ENCODE measurements around the gene STN1. TPM values are rescaled to one million over a fixed set of nuclear protein-coding genes. Genes with fewer than 3 reads are reported as not detected.

STN1 gene
- total RNA-seq, 1 donor from 2014 or later, result 21.5 TPM

GRCh38 chr10:103853428-103854264 lies 64.3 kb downstream of the STN1 start:
- Mint-ChIP-seq H3K36me3 (ENCODE audit: unreplicated experiment) (no peaks in the 10 kb centered on the region), H3K4me1 (ENCODE audit: unreplicated experiment) (peaks cover 18% of the 10 kb centered on the region), H3K4me3 (ENCODE audit: unreplicated experiment) (peak overlapping the region; percentile 79), H3K9me3 (ENCODE audit: unreplicated experiment) (no peaks in the 10 kb centered on the region), H3K27ac (ENCODE audit: unreplicated experiment) (no peak overlapping the region), H3K27me3 (ENCODE audit: unreplicated experiment) (peaks cover 45% of the 10 kb centered on the region)
- no peak for TF ChIP-seq CTCF (IDR thresholded peaks at IDR 0.05)
- no peak for DNase-seq (ENCODE audit: extremely low spot score, unreplicated experiment)

GRCh38 chr10:103852856-103853255 lies 65.1 kb downstream of the STN1 start:
- no peak for TF ChIP-seq CTCF (IDR thresholded peaks at IDR 0.05)
- Mint-ChIP-seq H3K9me3 (ENCODE audit: unreplicated experiment) (no peaks in the 10 kb centered on the region), H3K36me3 (ENCODE audit: unreplicated experiment) (no peaks in the 10 kb centered on the region), H3K27ac (ENCODE audit: unreplicated experiment) (no peak overlapping the region), H3K4me1 (ENCODE audit: unreplicated experiment) (peaks cover 18% of the 10 kb centered on the region), H3K4me3 (ENCODE audit: unreplicated experiment) (no peak overlapping the region), H3K27me3 (ENCODE audit: unreplicated experiment) (peaks cover 49% of the 10 kb centered on the region)
- no peak for DNase-seq (ENCODE audit: extremely low spot score, unreplicated experiment)

GRCh38 chr10:103852189-103852711 lies 65.7 kb downstream of the STN1 start:
- no peak overlapping the region for H3K4me3 Mint-ChIP-seq (ENCODE audit: unreplicated experiment)
- H3K4me1 Mint-ChIP-seq (ENCODE audit: unreplicated experiment), result peaks cover 18% of the 10 kb centered on the region

GRCh38 chr10:103851261-103851660 lies 66.7 kb downstream of the STN1 start:
- no peaks in the 10 kb centered on the region for H3K9me3 Mint-ChIP-seq (ENCODE audit: unreplicated experiment)
- no peak overlapping the region for H3K27ac Mint-ChIP-seq (ENCODE audit: unreplicated experiment)
- H3K27me3 Mint-ChIP-seq (ENCODE audit: unreplicated experiment), result peaks cover 46% of the 10 kb centered on the region
- no peak overlapping the region for H3K4me3 Mint-ChIP-seq (ENCODE audit: unreplicated experiment)
- H3K4me1 Mint-ChIP-seq (ENCODE audit: unreplicated experiment), result peaks cover 18% of the 10 kb centered on the region
- no peaks in the 10 kb centered on the region for H3K36me3 Mint-ChIP-seq (ENCODE audit: unreplicated experiment)
- no peak for DNase-seq (ENCODE audit: extremely low spot score, unreplicated experiment)
- TF ChIP-seq CTCF (IDR thresholded peaks at IDR 0.05), result no peak

More at GRCh38 chr10:103852189-103852711, 65.7 kb downstream of the STN1 start:
- Mint-ChIP-seq H3K27me3 (ENCODE audit: unreplicated experiment) (peaks cover 49% of the 10 kb centered on the region), H3K36me3 (ENCODE audit: unreplicated experiment) (no peaks in the 10 kb centered on the region), H3K9me3 (ENCODE audit: unreplicated experiment) (no peaks in the 10 kb centered on the region), H3K27ac (ENCODE audit: unreplicated experiment) (no peak overlapping the region)
- TF ChIP-seq CTCF (IDR thresholded peaks at IDR 0.05), result no peak
- no peak for DNase-seq (ENCODE audit: extremely low spot score, unreplicated experiment)

- TF ChIP-seq CTCF (IDR thresholded peaks at IDR 0.05), result no peak
Measured at GRCh38 chr10:103850572-103850895, 67.5 kb downstream of the STN1 start.

More at GRCh38 chr10:103850572-103850895, 67.5 kb downstream of the STN1 start:
- Mint-ChIP-seq H3K9me3 (ENCODE audit: unreplicated experiment) (no peaks in the 10 kb centered on the region), H3K4me1 (ENCODE audit: unreplicated experiment) (peaks cover 18% of the 10 kb centered on the region), H3K27ac (ENCODE audit: unreplicated experiment) (no peak overlapping the region), H3K36me3 (ENCODE audit: unreplicated experiment) (no peaks in the 10 kb centered on the region), H3K4me3 (ENCODE audit: unreplicated experiment) (no peak overlapping the region), H3K27me3 (ENCODE audit: unreplicated experiment) (peaks cover 46% of the 10 kb centered on the region)
- no peak for DNase-seq (ENCODE audit: extremely low spot score, unreplicated experiment)

All from osteocyte (in vitro differentiated cells).